Mesothelial cell of epicardium (in vitro differentiated cells): ENCODE data around the gene ABCA4. TPM values are rescaled to one million over a fixed set of nuclear protein-coding genes. Genes with fewer than 3 reads are reported as not detected.

Experiments
- DNase-seq, 2 experiments: peaks; one replicate each; pipeline ENCODE4 v3.0.0; 2021; ENCODE audit warnings: low spot score in 2 of 2; ENCODE audit not compliant: unreplicated experiment in 2 of 2
- H3K27ac Mint-ChIP-seq: 2 replicates; pipeline ENCODE4 v1.8.0; 2021; ENCODE audit warnings: mixed read lengths
- H3K27me3 Mint-ChIP-seq: 2 replicates; pipeline ENCODE4 v1.8.0; 2021; ENCODE audit warnings: low read depth, mixed read lengths
- H3K36me3 Mint-ChIP-seq: 2 replicates; pipeline ENCODE4 v1.8.0; 2021; ENCODE audit warnings: mixed read lengths
- H3K4me1 Mint-ChIP-seq: 2 replicates; pipeline ENCODE4 v1.8.0; 2021; ENCODE audit warnings: mixed read lengths
- H3K4me3 Mint-ChIP-seq: 2 replicates; pipeline ENCODE4 v1.8.0; 2021; ENCODE audit warnings: mild to moderate bottlenecking, moderate library complexity, mixed read lengths
- H3K9me3 Mint-ChIP-seq: 2 replicates; pipeline ENCODE4 v1.8.0; 2021; ENCODE audit warnings: mixed read lengths
- total RNA-seq: library from RNA; stranded (reverse); gene quantifications from 3 replicates; pipeline ENCODE4 v1.2.1, GENCODE V29; 2021
- TF ChIP-seq, protein P1 (sequence below): fragments of 200-600 bp; sonication (generic); IDR thresholded peaks from one replicate; pipeline ENCODE4 v1.5.0; 2021; ENCODE audit warnings: antibody characterized with exemption; ENCODE audit not compliant: unreplicated experiment

The ABCA4 gene
- total RNA-seq, 1 donor from 2014 or later: 14.5 TPM

- Mint-ChIP-seq H3K36me3 (peaks cover 10% of the 10 kb centered on the region), H3K27me3 (no peaks in the 10 kb centered on the region), H3K9me3 (no peaks in the 10 kb centered on the region), H3K4me3 (no peak overlapping the region), H3K27ac (peak overlapping the region; percentile 61), H3K4me1 (peaks cover 27% of the 10 kb centered on the region)
- TF ChIP-seq, protein P1, sequence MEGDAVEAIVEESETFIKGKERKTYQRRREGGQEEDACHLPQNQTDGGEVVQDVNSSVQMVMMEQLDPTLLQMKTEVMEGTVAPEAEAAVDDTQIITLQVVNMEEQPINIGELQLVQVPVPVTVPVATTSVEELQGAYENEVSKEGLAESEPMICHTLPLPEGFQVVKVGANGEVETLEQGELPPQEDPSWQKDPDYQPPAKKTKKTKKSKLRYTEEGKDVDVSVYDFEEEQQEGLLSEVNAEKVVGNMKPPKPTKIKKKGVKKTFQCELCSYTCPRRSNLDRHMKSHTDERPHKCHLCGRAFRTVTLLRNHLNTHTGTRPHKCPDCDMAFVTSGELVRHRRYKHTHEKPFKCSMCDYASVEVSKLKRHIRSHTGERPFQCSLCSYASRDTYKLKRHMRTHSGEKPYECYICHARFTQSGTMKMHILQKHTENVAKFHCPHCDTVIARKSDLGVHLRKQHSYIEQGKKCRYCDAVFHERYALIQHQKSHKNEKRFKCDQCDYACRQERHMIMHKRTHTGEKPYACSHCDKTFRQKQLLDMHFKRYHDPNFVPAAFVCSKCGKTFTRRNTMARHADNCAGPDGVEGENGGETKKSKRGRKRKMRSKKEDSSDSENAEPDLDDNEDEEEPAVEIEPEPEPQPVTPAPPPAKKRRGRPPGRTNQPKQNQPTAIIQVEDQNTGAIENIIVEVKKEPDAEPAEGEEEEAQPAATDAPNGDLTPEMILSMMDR: no peak
- DNase-seq: no peak
These were observed 70.3 kb downstream of the ABCA4 start for GRCh38 chr1:94050675-94051074.

DNA sequence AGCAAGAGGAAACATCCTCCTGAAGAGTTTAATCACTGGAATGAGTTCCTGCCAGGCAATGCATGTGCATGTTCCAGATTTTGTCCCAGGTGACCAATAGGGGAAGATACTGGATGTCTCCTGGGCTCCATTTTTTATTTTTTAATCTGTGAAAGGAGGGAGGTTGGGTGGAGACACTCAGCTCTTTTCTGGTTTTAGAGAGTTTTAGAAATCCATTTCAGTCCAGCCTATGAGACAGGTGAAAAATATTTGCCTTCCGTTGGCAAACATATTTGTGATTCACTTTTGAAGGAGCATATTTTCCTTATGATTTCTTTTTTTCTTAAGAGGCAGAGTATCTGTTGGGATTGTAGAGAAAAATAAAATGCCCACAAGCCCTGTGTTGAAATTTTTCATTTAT is 70.7 kb downstream of the ABCA4 start:
- Mint-ChIP-seq H3K27me3 (no peaks in the 10 kb centered on the region), H3K4me1 (peaks cover 32% of the 10 kb centered on the region), H3K4me3 (no peak overlapping the region), H3K9me3 (no peaks in the 10 kb centered on the region), H3K27ac (peak overlapping the region; percentile 38), H3K36me3 (peaks cover 10% of the 10 kb centered on the region)
- no peak for DNase-seq
- TF ChIP-seq, protein P1: no peak

DNA sequence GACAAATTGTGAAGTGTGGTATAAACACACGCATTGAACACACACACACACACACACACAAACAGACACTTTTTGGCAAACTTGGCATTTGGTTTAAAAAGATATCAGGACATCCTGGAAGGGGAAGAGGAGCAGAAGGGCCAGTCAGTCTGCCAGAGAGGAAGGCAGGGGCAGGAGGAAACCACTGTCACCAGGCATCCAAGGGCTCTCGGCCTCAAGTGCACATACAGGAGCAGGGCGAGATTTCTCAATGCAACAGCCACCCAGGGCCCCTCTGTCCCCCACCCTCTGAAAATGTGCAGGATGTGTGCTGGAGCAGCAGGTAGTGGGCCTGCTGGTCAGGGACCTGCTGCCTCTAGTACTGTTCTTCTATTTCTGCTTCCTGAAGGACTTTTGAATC is 71.2 kb downstream of the ABCA4 start:
- Mint-ChIP-seq H3K27me3 (no peaks in the 10 kb centered on the region), H3K36me3 (peaks cover 9% of the 10 kb centered on the region), H3K4me1 (peaks cover 32% of the 10 kb centered on the region), H3K27ac (peak overlapping the region; percentile 38), H3K4me3 (no peak overlapping the region), H3K9me3 (no peaks in the 10 kb centered on the region)
- TF ChIP-seq, protein P1: no peak
- no peak for DNase-seq

DNA sequence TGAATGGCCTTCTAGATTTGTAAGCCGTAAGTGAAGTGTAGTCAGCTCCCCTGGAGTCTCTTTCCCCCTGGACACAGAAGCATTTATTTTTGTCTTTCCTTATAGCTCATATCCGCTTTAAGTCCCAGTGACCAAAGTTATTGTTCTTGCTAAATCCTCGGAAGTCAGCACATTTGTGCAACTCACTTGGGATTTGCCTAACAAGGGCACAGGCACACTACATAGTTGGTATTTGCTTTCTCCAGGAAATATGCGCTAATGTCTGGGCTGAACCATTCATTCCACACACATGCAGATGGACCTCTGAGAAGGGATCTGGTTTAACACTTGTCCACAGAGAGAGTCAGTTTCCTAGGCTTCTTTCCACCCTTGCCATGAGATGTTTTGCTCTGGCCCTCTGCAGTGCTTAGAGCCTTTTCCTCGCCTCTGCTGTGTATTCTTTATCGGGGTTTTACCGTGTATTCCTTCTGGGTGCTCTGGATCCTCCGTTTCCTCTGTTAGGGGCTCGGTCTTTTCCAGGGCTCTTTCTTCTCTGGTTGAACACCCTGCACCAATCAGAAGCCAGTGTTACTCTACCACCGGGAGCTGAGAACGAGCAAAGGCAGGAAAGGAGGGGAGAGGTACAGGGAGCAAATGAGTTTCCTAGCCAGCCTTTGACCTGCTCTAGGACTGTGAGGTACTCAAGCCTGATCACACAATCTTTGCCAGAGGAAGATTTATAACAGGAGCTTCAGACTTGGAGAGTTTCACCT is 72.4 kb downstream of the ABCA4 start:
- Mint-ChIP-seq H3K36me3 (peaks cover 2% of the 10 kb centered on the region), H3K9me3 (no peaks in the 10 kb centered on the region)

GRCh38 chr1:94047949-94048348 is 73.0 kb downstream of the ABCA4 start:
- Mint-ChIP-seq H3K27ac (peak overlapping the region; percentile 10), H3K27me3 (no peaks in the 10 kb centered on the region), H3K9me3 (no peaks in the 10 kb centered on the region), H3K36me3 (no peaks in the 10 kb centered on the region), H3K4me1 (peaks cover 38% of the 10 kb centered on the region), H3K4me3 (no peak overlapping the region)
- TF ChIP-seq, protein P1: no peak
- DNase-seq: no peak

More for the DNA sequence above, 72.4 kb downstream of the ABCA4 start:
- no peaks in the 10 kb centered on the region for H3K27me3 Mint-ChIP-seq
- DNase-seq: no peak
- peaks cover 38% of the 10 kb centered on the region for H3K4me1 Mint-ChIP-seq
- no peak overlapping the region for H3K4me3 Mint-ChIP-seq
- TF ChIP-seq, protein P1: no peak
- H3K27ac Mint-ChIP-seq: peak overlapping the region; percentile 71
